Neural cell (in vitro differentiated cells): ENCODE measurements around the gene ILRUN. TPM values are rescaled to one million over a fixed set of nuclear protein-coding genes. Genes with fewer than 3 reads are reported as not detected.
"Not testable (repeated sequence)": the region's sequence is repeated elsewhere in the genome, so short reads cannot be mapped to it uniquely, and the experiment has no call there.

Experiments used
- H2AFZ ChIP-seq: fragments of 200-600, 300-800 bp; sonication (generic), shearing (Covaris generic); 2 replicates; pipeline ENCODE4 v1.6.0; 2014; ENCODE audit warnings: low read depth, mild to moderate bottlenecking, antibody characterized with exemption, low read length, moderate library complexity
- H3F3A ChIP-seq: fragments of 200-600 bp; shearing (Covaris generic); 2 replicates; pipeline ENCODE4 v1.6.1; 2016; ENCODE audit warnings: mild to moderate bottlenecking, moderate library complexity, mixed read lengths, antibody characterized with exemption, low read length; ENCODE audit not compliant: insufficient read depth, poor library complexity, severe bottlenecking
- H3K27ac ChIP-seq: fragments of 200-600, 300-800 bp; sonication (generic), shearing (Covaris generic); 2 replicates; pipeline ENCODE4 v1.5.1; 2014; ENCODE audit warnings: mild to moderate bottlenecking, low read length, moderate library complexity
- H3K27me3 ChIP-seq: fragments of 300-800, 200-600 bp; sonication (generic), shearing (Covaris generic); 2 replicates; pipeline ENCODE4 v1.6.0; 2014; ENCODE audit warnings: mild to moderate bottlenecking, low read depth, low read length, moderate library complexity; ENCODE audit not compliant: insufficient read depth
- H3K36me3 ChIP-seq: fragments of 300-800, 200-600 bp; sonication (generic), shearing (Covaris generic); 2 replicates; pipeline ENCODE4 v1.5.1; 2014; ENCODE audit warnings: mild to moderate bottlenecking, antibody characterized with exemption, low read length, moderate library complexity; ENCODE audit not compliant: insufficient read depth
- H3K4me2 ChIP-seq: fragments of 300-800, 200-600 bp; sonication (generic), shearing (Covaris generic); 2 replicates; pipeline ENCODE4 v1.6.0; 2014; ENCODE audit warnings: mild to moderate bottlenecking, low read length
- H3K4me3 ChIP-seq: fragments of 300-800, 200-600 bp; sonication (generic), shearing (Covaris generic); 2 replicates; pipeline ENCODE4 v1.5.1; 2014; ENCODE audit warnings: mild to moderate bottlenecking, low read length, moderate library complexity
- H3K79me2 ChIP-seq: fragments of 200-600 bp; shearing (Covaris generic); replicated peaks from 2 replicates; pipeline ENCODE4 v1.6.0; 2014; ENCODE audit warnings: mild to moderate bottlenecking, low read length, moderate library complexity; ENCODE audit not compliant: insufficient read depth
- H3K9ac ChIP-seq: fragments of 300-800, 200-600 bp; sonication (generic), shearing (Covaris generic); 2 replicates; pipeline ENCODE4 v1.6.1; 2016; ENCODE audit warnings: mild to moderate bottlenecking, low read length, mixed read lengths
- H3K9me2 ChIP-seq: fragments of 200-600 bp; shearing (Covaris generic); 2 replicates; pipeline ENCODE4 v1.6.1; 2016; ENCODE audit warnings: mild to moderate bottlenecking, low read length, mixed read lengths; ENCODE audit not compliant: insufficient read depth
- H3K9me3 ChIP-seq: fragments of 200-600, 300-800 bp; sonication (generic), shearing (Covaris generic); 2 replicates; pipeline ENCODE4 v1.6.1; 2016; ENCODE audit warnings: mild to moderate bottlenecking, mixed run types, low read length, moderate library complexity, mixed read lengths
- H4K20me1 ChIP-seq: fragments of 200-600 bp; shearing (Covaris generic); 2 replicates; pipeline ENCODE4 v1.6.1; 2016; ENCODE audit warnings: mild to moderate bottlenecking, mixed run types; ENCODE audit not compliant: insufficient read depth
- CTCF ChIP-seq: fragments of 450-650 bp; IDR thresholded peaks from 2 replicates; pipeline ENCODE4 v1.5.1; 2014; ENCODE audit warnings: antibody characterized with exemption, mild to moderate bottlenecking, moderate library complexity; ENCODE audit not compliant: poor library complexity, severe bottlenecking
- EP300 ChIP-seq: fragments of 450-650 bp; conservative IDR thresholded peaks from 2 replicates; pipeline ENCODE4 v1.6.1; 2014; ENCODE audit warnings: antibody characterized with exemption, mild to moderate bottlenecking, moderate library complexity; ENCODE audit not compliant: poor library complexity, severe bottlenecking
- EZH2 ChIP-seq: fragments of 200-600, 300-800 bp; shearing (Covaris generic), sonication (generic); IDR thresholded peaks from 2 replicates; pipeline ENCODE4 v1.6.1; 2014; ENCODE audit warnings: antibody characterized with exemption, low read length, borderline replicate concordance, mild to moderate bottlenecking; ENCODE audit not compliant: insufficient read depth, poor library complexity, severe bottlenecking
- MXI1 ChIP-seq: fragments of 450-650 bp; conservative IDR thresholded peaks from 2 replicates; pipeline ENCODE4 v1.6.1; 2014; ENCODE audit warnings: antibody characterized with exemption, mild to moderate bottlenecking; ENCODE audit not compliant: poor library complexity, severe bottlenecking
- POLR2AphosphoS5 ChIP-seq: IDR thresholded peaks from 2 replicates; pipeline ENCODE4 v1.6.1; 2012
- RAD21 ChIP-seq: fragments of 450-650 bp; conservative IDR thresholded peaks from 2 replicates; pipeline ENCODE4 v1.6.1; 2014; ENCODE audit warnings: antibody characterized with exemption, mild to moderate bottlenecking, moderate library complexity
- REST ChIP-seq: IDR thresholded peaks from 2 replicates; pipeline ENCODE4 v1.6.1; 2012; ENCODE audit warnings: borderline replicate concordance
- SMC3 ChIP-seq: fragments of 450-650 bp; conservative IDR thresholded peaks from 2 replicates; pipeline ENCODE4 v1.6.1; 2014; ENCODE audit warnings: antibody characterized with exemption, mild to moderate bottlenecking, moderate library complexity; ENCODE audit not compliant: poor library complexity
- TAF1 ChIP-seq: IDR thresholded peaks from 2 replicates; pipeline ENCODE4 v1.6.1; 2012; ENCODE audit warnings: low read depth
- polyA plus RNA-seq: library from polyadenylated mRNA; depleted of rRNA; stranded (reverse); fragments of >200 nt; gene quantifications from 2 replicates; pipeline ENCODE4 v1.2.3, GENCODE V29; 2014

The ILRUN gene
- polyA plus RNA-seq, 1 donor from 2014 or later: 16.0 TPM

GRCh38 chr6:34714663-34715062 lies 18.1 kb upstream of the ILRUN start:
- Histone ChIP-seq H3K4me2 (no peak overlapping the region), H3K9me3 (no peaks in the 10 kb centered on the region), H3K27me3 (no peaks in the 10 kb centered on the region), H3K4me3 (no peak overlapping the region), H2AFZ (no peak overlapping the region), H3K79me2 (no peaks in the 10 kb centered on the region), H3F3A (no peaks in the 10 kb centered on the region), H3K36me3 (no peaks in the 10 kb centered on the region), H4K20me1 (no peaks in the 10 kb centered on the region), H3K27ac (no peak overlapping the region), H3K9ac (no peak overlapping the region), H3K9me2 (no peaks in the 10 kb centered on the region)
- no peak for TF ChIP-seq MXI1
- no peak for TF ChIP-seq EZH2
- no peak for TF ChIP-seq REST
- TF ChIP-seq POLR2AphosphoS5: no peak
- TF ChIP-seq CTCF: no peak
- no peak for TF ChIP-seq EP300
- no peak for TF ChIP-seq SMC3
- TF ChIP-seq RAD21: no peak
- no peak for TF ChIP-seq TAF1

- not testable (repeated sequence) for H3K9ac ChIP-seq, H3K9me3 ChIP-seq, H3K79me2 ChIP-seq, H3K27me3 ChIP-seq, H4K20me1 ChIP-seq, H2AFZ ChIP-seq, H3K27ac ChIP-seq, H3K36me3 ChIP-seq, H3F3A ChIP-seq, H3K9me2 ChIP-seq, H3K4me2 ChIP-seq, H3K4me3 ChIP-seq
These were observed 16.3 kb upstream of the ILRUN start for GRCh38 chr6:34712881-34713280.

GRCh38 chr6:34709386-34709785 lies 12.8 kb upstream of the ILRUN start:
- Histone ChIP-seq H3K27ac (no peak overlapping the region), H3F3A (no peaks in the 10 kb centered on the region), H3K9me2 (no peaks in the 10 kb centered on the region), H3K4me3 (no peak overlapping the region), H2AFZ (no peak overlapping the region), H4K20me1 (no peaks in the 10 kb centered on the region), H3K9me3 (no peaks in the 10 kb centered on the region), H3K79me2 (no peaks in the 10 kb centered on the region), H3K9ac (no peak overlapping the region), H3K27me3 (no peaks in the 10 kb centered on the region), H3K4me2 (no peak overlapping the region), H3K36me3 (no peaks in the 10 kb centered on the region)
- TF ChIP-seq EZH2: no peak
- no peak for TF ChIP-seq POLR2AphosphoS5
- TF ChIP-seq CTCF: no peak
- TF ChIP-seq RAD21: no peak
- no peak for TF ChIP-seq TAF1
- TF ChIP-seq SMC3: no peak
- no peak for TF ChIP-seq MXI1
- no peak for TF ChIP-seq EP300
- no peak for TF ChIP-seq REST
